Suprapubic skin (tissue), 4 donors: Measurements from ENCODE around the gene CDADC1. TPM values are rescaled to one million over a fixed set of nuclear protein-coding genes. Genes with fewer than 3 reads are reported as not detected.

Source experiments
- DNase-seq, 2 donors: peaks; one replicate each; pipeline ENCODE4 v3.0.0-alpha.2; 2019; ENCODE audit warnings: low spot score in 2 of 2
- H3K27ac ChIP-seq: fragments of 200-600 bp; sonication (generic); one replicate; pipeline ENCODE4 v1.5.1; 2019
- H3K27me3 ChIP-seq: fragments of 200-600 bp; sonication (generic); one replicate; pipeline ENCODE4 v1.5.1; 2019
- H3K36me3 ChIP-seq: fragments of 200-600 bp; sonication (generic); one replicate; pipeline ENCODE4 v1.5.1; 2019
- H3K4me1 ChIP-seq: fragments of 200-600 bp; sonication (generic); one replicate; pipeline ENCODE4 v1.5.1; 2019
- H3K4me3 ChIP-seq: fragments of 200-600 bp; sonication (generic); one replicate; pipeline ENCODE4 v1.5.1; 2019; ENCODE audit warnings: mild to moderate bottlenecking
- H3K9me3 ChIP-seq: fragments of 200-600 bp; sonication (generic); one replicate; pipeline ENCODE4 v1.5.1; 2019
- CTCF ChIP-seq, 2 donors: fragments of 200-600 bp in 1 of 2; fragments of 450-650 bp in 1 of 2; sonication (generic) in 1 of 2; IDR thresholded peaks; one replicate each; pipeline ENCODE4 v1.5.1; 2016 to 2019; ENCODE audit warnings: antibody characterized with exemption in 2 of 2, mild to moderate bottlenecking in 1 of 2, moderate library complexity in 1 of 2
- EP300 ChIP-seq: sonication (generic); formaldehyde crosslinking; IDR thresholded peaks from one replicate; pipeline ENCODE4 v1.6.1; 2017; ENCODE audit warnings: antibody characterized with exemption
- POLR2A ChIP-seq, 2 donors: fragments of 450-650 bp; IDR thresholded peaks; one replicate each; pipeline ENCODE4 v1.6.1; 2017; ENCODE audit warnings: antibody characterized with exemption in 2 of 2, mild to moderate bottlenecking in 2 of 2, moderate library complexity in 2 of 2
- POLR2AphosphoS5 ChIP-seq, 3 donors: sonication (generic); formaldehyde crosslinking; IDR thresholded peaks; one replicate each; pipeline ENCODE4 v1.6.1; 2017; ENCODE audit warnings: antibody characterized with exemption in 3 of 3
- WGBS: methylation state at CpG from one replicate; pipeline ENCODE4 v1.1.5; 2018; 5-methylcytosine and 5-hydroxymethylcytosine counted together
- total RNA-seq, 4 donors: library from RNA; depleted of rRNA; stranded (reverse); fragments of >200 nt; gene quantifications; one replicate each; pipeline ENCODE4 v1.1.0, GENCODE V29; 2016

Gene CDADC1
- total RNA-seq, 4 donors from 2014 or later: 1.2 to 4.2 (median 3.1) TPM

- Histone ChIP-seq H3K4me3 (no peak overlapping the region), H3K36me3 (peaks cover 7% of the 10 kb centered on the region), H3K9me3 (no peaks in the 10 kb centered on the region), H3K4me1 (no peaks in the 10 kb centered on the region), H3K27me3 (no peaks in the 10 kb centered on the region), H3K27ac (no peak overlapping the region)
- TF ChIP-seq CTCF (IDR thresholded peaks at IDR 0.05) (no peak), EP300 (no peak), POLR2AphosphoS5 (IDR thresholded peaks at IDR 0.05) (no peak), POLR2A (IDR thresholded peaks at IDR 0.05) (no peak)
- no peak for DNase-seq
- WGBS: 93% methylated on average over 2 of the region's 2 CpGs
Observed at GRCh38 chr13:49278211-49278610, 30.5 kb downstream of the CDADC1 start.

- WGBS: 74% methylated on average over 5 of the region's 5 CpGs
- no peaks in the 10 kb centered on the region for H3K27me3 ChIP-seq
- no peak for DNase-seq
- no peak overlapping the region for H3K27ac ChIP-seq
- H3K9me3 ChIP-seq: no peaks in the 10 kb centered on the region
- peaks cover 7% of the 10 kb centered on the region for H3K36me3 ChIP-seq
- TF ChIP-seq CTCF (IDR thresholded peaks at IDR 0.05) (no peak), EP300 (no peak), POLR2AphosphoS5 (IDR thresholded peaks at IDR 0.05) (no peak), POLR2A (IDR thresholded peaks at IDR 0.05) (no peak)
- H3K4me1 ChIP-seq: no peaks in the 10 kb centered on the region
- no peak overlapping the region for H3K4me3 ChIP-seq
Observed at GRCh38 chr13:49279112-49279511, 31.4 kb downstream of the CDADC1 start.

- Histone ChIP-seq H3K27ac (no peak overlapping the region), H3K4me3 (no peak overlapping the region), H3K27me3 (no peaks in the 10 kb centered on the region), H3K9me3 (no peaks in the 10 kb centered on the region), H3K4me1 (no peaks in the 10 kb centered on the region), H3K36me3 (peaks cover 7% of the 10 kb centered on the region)
- TF ChIP-seq POLR2A (IDR thresholded peaks at IDR 0.05) (no peak), CTCF (IDR thresholded peaks at IDR 0.05) (no peak), POLR2AphosphoS5 (IDR thresholded peaks at IDR 0.05) (no peak), EP300 (no peak)
- no peak for DNase-seq
Observed at GRCh38 chr13:49279885-49280284, 32.2 kb downstream of the CDADC1 start.

- H3K27me3 ChIP-seq: no peaks in the 10 kb centered on the region
- H3K4me1 ChIP-seq: no peaks in the 10 kb centered on the region
- no peak overlapping the region for H3K27ac ChIP-seq
- H3K4me3 ChIP-seq: no peak overlapping the region
- TF ChIP-seq EP300 (no peak), CTCF (IDR thresholded peaks at IDR 0.05) (no peak), POLR2AphosphoS5 (IDR thresholded peaks at IDR 0.05) (no peak), POLR2A (IDR thresholded peaks at IDR 0.05) (no peak)
- H3K9me3 ChIP-seq: no peaks in the 10 kb centered on the region
- WGBS: 89% methylated on average over 1 of the region's 1 CpG
- no peaks in the 10 kb centered on the region for H3K36me3 ChIP-seq
- DNase-seq: no peak
Observed at GRCh38 chr13:49287995-49288394, 40.3 kb downstream of the CDADC1 start.

GRCh38 chr13:49288458-49288857 is 40.7 kb downstream of the CDADC1 start:
- no peak for TF ChIP-seq CTCF (IDR thresholded peaks at IDR 0.05)
- TF ChIP-seq EP300: no peak
- no peak for TF ChIP-seq POLR2AphosphoS5 (IDR thresholded peaks at IDR 0.05)
- TF ChIP-seq POLR2A (IDR thresholded peaks at IDR 0.05): no peak
- no peaks in the 10 kb centered on the region for H3K9me3 ChIP-seq
- no peaks in the 10 kb centered on the region for H3K4me1 ChIP-seq
- no peak overlapping the region for H3K4me3 ChIP-seq
- H3K27ac ChIP-seq: no peak overlapping the region
- no peaks in the 10 kb centered on the region for H3K36me3 ChIP-seq
- no peaks in the 10 kb centered on the region for H3K27me3 ChIP-seq
- no peak for DNase-seq
